GM12875 (cell line): ENCODE results near the gene KRT20.
"Not testable (repeated sequence)": the region's sequence is repeated elsewhere in the genome, so short reads cannot be mapped to it uniquely, and the experiment has no call there.

Experiments used
- H3K4me3 ChIP-seq: one replicate; pipeline ENCODE4 v1.5.1; 2011; ENCODE audit warnings: low read depth, low read length, control low read depth
- CTCF ChIP-seq: IDR thresholded peaks from 2 replicates; pipeline ENCODE4 v1.5.1; 2011; ENCODE audit warnings: low read depth, mild to moderate bottlenecking, control low read depth, inconsistent platforms, low read length, moderate library complexity, borderline replicate concordance; ENCODE audit not compliant: insufficient read depth

The KRT20 gene

DNA sequence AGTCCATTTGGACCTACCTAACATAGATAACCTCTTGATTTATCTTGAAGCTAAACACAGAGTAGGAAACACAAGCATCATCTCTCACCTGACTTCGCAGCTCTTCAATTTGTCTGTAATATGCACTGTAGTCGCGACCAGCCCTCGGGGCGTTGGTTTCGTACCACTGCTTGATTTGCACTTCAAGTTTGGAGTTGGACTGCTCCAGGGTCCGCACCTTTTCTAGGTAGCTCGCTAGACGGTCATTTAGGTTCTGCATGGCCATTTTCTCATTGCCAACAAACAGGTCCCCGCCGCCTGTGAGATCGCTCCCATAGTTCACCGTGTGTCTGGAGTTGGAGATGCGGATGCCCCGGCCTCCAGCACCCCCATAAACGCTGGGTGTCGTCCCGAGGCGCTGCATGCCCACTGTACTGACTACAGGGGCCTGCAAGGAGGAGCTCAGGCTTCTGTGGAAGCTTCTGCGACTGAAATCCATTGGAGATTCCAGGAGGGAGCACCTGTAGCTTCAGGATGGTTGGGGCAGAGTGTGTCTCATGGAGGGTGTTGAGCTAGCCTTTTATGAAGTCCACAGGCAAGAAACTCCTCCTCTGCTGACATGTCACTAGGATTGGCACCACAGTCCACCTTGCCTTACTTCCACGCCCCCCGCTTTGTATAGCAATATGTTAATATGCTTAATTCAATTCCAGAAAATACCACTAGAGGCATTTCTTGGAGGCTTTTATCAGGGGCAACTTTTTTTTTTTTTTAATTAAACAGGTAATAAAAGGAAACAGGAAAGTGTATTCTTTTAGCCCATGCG, at the start of gene KRT20:
TSS of gene KRT20 (minus strand) at position 535 of the 805 bp plus-strand sequence. CDS start at position 478, 57 bp downstream.
- no peak for TF ChIP-seq CTCF
- no peak within 1 kb of the TSS for H3K4me3 ChIP-seq

GRCh38 chr17:40932608-40933007, 47.6 kb upstream of the KRT20 start:
- H3K4me3 ChIP-seq, result no peak overlapping the region
- TF ChIP-seq CTCF, result no peak

GRCh38 chr17:40931311-40931710, 46.3 kb upstream of the KRT20 start:
- no peak for TF ChIP-seq CTCF
- H3K4me3 ChIP-seq, result no peak overlapping the region

DNA sequence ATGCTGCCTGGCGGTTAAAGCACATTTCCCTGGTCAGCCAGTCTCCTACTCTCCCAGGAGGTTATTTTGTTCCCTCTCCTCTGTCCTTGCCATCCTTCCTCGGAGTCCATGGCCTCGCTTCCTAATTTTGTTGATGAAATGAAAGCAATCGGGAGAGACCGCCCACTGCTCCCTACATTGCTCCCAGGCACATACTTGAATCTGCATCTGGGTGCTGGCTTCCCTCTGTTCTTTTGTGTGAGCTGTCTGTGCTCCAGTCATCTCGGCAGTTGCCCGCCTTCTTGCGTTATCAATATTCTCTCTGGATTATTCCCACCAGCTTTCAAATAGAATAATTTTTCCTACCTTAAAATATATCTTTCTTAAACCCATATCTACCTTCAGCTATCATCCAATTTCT, 41.3 kb upstream of the KRT20 start:
- no peak for TF ChIP-seq CTCF
- no peak overlapping the region for H3K4me3 ChIP-seq

DNA sequence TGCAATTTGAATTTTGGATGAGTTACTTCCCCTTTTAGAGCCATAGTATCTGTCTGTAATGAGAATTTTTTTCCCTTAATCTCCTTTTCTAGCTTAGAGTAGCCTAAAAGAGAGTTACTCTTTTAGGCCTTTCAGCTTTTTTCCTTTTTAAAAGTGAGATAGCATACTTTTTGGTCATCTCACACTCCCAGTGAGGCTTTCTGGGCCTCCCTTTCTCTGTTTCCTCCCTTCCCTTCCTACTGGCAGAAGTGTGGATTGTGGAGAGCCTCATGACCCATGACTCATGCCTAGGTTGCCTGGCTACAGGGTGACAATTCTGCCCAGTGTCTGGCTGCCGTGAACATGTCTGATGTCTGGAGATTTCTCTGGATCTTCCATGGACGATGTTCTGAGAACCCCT, 37.2 kb upstream of the KRT20 start:
- no peak for TF ChIP-seq CTCF
- no peak overlapping the region for H3K4me3 ChIP-seq

GRCh38 chr17:40921026-40921425, 36.0 kb upstream of the KRT20 start:
- no peak for TF ChIP-seq CTCF
- H3K4me3 ChIP-seq, result no peak overlapping the region

GRCh38 chr17:40917116-40917515, 32.1 kb upstream of the KRT20 start:
- H3K4me3 ChIP-seq, result not testable (repeated sequence)

GRCh38 chr17:40916366-40916765, 31.3 kb upstream of the KRT20 start:
- TF ChIP-seq CTCF, result no peak
- no peak overlapping the region for H3K4me3 ChIP-seq
